NCI-H128 (cell line): ENCODE measurements around the gene GALNT8.
"Not testable (repeated sequence)": the region's sequence is repeated elsewhere in the genome, so short reads cannot be mapped to it uniquely, and the experiment has no call there.

Source experiments
- DNase-seq: peaks from one replicate; lab custom pipeline; 2025; ENCODE audit not compliant: unreplicated experiment; lab: John Stamatoyannopoulos, UW

The GALNT8 gene

DNA sequence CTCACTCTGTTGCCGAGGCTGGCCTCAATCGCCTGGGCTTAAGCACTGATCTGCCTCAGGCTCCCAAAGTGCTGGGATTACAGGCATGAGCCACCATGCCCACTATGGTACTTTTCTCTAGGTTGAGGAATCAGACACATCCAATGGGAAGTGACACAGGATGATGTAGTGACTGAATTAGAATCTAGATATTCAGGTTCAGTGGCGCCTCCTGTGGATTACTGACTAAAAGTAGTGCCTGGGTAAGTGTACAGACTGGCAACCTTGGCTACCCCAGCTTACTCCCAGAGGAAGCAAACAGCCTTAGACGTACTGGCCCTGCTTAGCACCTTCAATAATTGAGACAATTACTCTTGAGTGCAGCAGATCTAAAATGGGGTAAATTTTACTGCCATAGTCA lies 22.8 kb downstream of the GALNT8 start:
- DNase-seq, result no peak

DNA sequence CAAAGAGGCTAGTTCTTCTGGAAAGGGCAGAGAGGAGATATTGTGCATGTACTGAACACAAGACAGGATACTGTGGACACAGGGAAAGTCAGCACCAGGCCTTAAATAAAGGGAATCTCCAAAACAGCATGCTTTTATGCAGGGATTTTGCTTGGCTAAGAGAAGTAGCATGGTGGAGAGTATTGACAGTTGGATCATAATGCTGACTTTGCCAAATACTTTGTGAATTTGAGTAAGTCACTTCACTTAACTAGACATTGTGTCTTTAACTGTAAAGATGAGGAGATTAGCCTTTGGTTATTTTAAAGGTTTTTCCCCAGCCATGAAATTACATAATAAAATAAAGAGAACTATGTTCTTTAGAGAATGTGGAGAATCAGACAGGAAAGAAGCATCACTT lies 24.5 kb downstream of the GALNT8 start:
- no peak for DNase-seq

DNA sequence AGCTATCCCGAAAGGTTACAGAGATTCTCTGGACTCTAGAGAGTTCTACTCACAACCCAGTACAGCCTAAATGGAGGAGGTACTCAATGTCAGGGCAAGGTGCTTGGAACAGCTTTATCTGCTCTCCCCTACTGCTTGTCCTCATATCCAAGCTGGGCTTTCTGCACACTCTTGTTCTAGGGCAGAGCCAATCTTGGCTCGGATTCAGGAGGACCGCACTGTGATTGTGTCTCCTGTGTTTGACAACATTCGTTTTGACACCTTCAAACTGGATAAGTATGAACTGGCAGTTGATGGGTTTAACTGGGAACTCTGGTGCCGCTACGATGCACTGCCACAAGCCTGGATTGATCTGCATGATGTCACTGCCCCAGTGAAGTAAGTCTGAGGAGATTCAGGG lies 25.0 kb downstream of the GALNT8 start:
- no peak for DNase-seq

DNA sequence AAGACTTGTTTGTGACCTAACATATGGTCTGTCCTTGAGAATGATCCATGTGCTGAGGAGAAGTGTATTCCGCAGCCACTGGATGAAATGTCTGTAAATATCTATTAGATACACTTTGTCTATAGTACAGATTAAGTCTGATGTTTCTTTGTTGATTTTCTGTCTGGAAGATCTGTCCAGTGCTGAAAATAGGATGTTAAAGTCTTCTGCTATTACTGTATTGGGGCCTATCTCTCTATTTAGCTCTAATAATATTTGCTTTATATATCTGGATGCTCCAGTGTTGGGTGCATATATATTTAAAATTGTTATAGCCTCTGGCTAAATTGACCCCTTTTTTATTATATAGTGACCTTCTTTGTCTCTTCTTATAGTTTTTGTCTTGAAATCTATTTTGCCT lies 31.5 kb downstream of the GALNT8 start:
- DNase-seq, result not testable (repeated sequence)

DNA sequence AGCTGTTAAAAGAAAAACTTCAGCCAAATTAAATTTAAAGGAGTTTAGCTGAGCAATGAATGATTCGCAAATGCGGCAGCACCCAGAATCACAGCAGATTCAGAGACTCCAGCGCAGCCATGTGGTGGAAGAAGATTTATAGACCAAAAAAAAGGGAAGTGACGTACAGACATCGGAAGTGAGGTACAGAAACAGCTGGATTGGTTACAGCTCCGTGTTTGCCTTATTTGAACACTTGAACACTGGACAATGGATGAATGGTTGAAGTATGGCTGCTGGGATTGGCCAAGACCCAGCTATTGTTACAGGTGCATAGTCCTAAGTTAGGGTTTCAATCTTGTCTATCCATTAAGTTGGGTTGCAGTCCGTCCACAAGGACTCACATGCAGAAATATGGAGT lies 42.6 kb downstream of the GALNT8 start:
- no peak for DNase-seq

DNA sequence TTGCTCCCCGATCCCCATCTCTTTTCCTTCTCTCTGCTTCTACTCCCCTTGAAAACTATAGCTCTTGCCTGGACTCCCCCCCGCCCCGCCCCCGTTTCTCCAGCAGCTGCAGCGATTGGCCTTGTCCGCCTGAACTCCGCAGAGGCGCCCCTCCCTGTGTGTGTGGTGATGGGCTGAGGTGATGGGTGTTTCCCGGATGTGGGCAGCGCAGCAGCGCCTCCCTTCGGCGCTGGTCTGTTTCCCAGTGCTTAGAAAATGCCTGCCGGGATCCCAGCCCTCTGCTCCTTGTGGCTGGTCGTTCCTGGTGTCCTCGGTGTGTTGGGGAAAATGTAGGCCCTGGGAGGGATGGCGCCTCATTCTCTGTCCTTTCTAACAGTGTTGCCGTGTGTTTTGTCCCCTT lies 43.3 kb downstream of the GALNT8 start:
- DNase-seq, result no peak

DNA sequence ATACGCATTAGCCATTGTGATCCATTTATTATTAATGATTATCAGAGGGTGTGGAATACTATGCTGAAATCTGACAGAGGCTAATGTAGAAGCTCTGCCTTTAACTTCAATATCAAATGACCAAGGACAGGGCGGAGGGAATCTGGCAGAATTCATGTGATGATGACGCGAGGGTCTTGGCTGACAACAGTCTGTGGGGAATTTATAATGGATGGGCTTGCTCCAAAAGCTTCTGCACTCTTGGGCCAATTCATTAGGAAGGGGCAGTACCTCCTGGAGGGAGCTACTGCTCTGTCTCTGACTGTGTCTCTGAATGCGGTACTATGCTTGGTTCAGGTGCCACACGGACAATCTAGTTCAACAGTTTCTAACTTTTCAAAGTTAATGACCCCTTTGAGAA lies 46.2 kb downstream of the GALNT8 start:
- DNase-seq, result no peak

DNA sequence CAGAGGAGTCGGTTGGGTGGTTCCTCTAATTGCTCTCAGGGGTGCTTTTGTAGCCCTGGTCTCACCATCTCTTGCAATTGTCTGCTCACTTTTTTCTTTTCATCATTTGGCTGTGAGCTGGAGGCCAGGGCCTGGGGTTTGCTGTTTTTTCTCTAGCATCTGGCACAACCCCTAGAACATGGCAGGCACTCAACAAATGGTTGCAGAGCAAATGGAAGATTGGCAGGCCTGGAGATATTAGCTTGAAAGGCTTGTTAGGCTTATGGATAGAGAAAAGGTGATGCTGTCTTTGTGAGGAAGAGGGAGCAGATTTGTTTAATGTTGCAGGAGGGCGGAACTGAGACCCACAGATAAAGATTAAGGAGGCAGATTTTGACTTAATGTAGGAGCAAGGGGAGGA lies 47.0 kb downstream of the GALNT8 start:
- no peak for DNase-seq

DNA sequence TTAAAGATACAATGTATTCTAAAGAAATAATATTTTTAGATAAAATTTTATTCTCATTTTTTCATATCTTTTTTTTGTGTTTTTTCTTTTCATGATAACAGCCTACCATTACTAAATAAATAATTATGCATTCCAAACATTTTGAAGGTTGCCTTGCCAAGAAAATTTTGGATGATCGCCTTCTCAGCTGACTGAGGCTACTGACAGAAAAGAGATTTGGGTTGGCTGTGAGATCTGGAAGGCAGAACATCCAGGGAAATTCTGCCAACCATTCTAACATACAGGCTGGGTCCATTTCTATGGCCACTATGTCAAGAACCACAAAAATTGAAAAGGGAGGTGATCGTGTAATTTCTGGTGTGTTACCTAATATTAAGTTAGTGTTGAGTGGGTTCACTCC lies 48.1 kb downstream of the GALNT8 start:
- no peak for DNase-seq

DNA sequence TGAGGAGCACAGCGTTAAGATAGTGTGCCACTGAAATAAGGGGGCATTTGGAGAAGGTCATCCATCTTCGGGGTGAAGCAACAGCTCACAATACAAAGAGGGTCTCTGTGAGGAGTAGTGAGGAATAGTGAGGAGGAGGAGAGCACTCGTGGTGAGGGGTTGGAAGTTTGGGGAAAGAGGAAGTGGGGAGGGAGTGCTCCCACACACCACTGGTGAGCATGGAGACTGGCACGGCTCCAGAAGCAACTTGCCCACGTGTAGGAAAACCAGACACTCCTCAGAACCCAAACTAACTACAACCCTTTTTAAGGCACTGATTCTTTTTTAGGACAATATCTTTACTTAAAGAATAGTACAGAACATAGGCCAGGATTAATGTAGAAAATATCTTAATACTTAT lies 48.9 kb downstream of the GALNT8 start:
- DNase-seq, result no peak

DNA sequence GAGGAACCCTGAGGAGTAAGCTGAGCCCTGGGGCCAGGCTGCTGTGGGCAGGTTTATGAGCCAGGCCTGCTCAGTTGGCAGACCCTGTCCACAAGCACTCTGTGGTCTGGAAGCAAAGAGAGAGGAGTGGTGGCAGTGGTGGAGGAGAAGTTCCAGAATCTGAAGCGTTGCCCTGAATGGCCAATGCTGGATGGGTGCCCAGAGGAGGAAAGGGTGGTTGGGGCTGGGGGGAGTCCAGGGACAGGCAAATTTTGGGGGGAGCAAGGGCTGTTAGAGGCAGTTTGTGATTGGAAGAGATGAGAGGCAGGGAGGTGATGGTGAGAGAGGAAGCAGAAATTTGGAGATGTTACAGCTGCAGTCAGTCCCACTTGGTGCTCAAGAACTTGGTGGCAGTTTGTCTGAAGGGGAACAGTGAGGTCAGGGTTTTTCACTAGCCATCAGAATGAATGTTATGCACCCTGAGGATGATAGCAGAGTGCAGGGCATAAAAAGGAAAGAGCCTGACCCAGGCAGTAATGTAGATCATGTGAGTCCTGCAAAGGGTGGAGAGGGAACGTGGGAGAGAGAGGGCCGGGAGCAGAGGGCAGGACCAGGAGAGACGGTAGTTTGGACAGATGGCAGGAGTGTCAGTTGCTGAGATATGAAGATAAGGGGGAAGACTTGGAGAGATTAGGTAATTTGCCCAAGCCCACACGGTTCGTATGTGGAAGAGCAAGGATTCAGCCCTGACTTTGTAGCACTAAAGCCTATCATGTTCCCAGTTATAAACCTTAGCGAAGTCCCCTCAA lies 51.2 kb downstream of the GALNT8 start:
- DNase-seq, result no peak

DNA sequence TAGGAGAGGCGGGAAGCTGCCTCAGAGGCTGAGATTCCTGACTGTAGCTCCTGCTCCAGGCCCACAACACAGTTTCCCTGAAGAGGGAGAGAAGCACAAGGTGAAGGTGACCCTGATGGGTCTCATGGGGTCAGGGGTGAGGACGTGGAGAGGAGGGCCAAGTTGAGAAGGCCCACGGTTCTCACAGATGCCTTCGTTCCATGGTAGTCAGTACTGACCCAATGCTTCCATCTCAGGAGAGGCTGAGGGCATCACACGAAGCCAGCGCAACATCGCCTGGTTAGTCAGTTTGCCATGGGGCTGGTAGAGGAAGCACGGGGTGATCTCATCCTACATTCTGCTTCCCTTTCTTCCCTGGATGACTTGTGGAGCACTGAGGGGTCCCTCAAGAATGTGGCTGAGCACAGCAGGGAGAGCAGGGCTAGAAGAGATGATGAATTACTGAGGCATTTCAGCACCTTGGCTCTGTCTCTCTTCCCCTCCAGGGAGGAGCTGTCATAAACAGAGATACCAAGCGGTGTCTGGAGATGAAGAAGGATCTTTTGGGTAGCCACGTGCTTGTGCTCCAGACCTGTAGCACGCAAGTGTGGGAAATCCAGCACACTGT lies 51.9 kb downstream of the GALNT8 start:
- DNase-seq, result no peak

DNA sequence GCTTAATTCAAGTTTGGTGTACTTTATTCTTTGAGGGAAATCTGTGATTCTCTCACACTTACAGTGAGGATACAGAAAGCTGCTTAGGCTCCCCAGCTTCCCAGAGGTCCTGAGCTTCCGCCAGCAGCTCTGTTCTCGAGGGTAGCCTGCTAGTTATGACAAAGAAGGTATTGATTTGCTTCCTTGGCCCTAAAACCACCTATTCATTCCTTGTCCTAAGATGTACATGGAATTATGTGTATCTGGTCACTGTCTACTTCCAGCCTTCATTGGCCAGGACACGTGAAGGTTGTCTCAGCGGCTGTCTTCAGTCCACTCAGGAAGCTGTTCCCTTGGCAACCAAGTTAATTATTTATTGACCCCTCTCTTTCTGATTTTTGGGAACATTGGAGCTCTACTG lies 55.7 kb downstream of the GALNT8 start:
- DNase-seq, result no peak

DNA sequence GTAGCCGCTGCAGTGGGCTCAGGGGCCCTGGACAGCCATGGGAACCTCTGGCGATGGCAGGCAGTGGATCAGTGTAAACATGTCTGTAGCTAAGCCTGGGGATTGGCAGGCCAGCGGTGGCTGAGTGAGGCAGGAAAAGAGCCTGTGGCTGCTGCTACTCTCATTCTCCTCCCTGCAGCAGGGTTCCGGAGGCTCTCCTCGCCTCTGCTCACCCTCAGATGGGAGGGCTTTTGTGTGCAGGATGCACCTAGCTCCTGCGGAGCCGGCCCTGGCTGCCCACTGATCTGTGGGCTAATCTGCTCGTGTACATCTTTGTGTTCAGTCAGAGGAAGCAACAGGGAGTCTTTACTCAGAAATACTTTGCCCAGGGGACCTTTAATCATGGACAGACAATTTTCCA lies 59.5 kb downstream of the GALNT8 start:
- no peak for DNase-seq

DNA sequence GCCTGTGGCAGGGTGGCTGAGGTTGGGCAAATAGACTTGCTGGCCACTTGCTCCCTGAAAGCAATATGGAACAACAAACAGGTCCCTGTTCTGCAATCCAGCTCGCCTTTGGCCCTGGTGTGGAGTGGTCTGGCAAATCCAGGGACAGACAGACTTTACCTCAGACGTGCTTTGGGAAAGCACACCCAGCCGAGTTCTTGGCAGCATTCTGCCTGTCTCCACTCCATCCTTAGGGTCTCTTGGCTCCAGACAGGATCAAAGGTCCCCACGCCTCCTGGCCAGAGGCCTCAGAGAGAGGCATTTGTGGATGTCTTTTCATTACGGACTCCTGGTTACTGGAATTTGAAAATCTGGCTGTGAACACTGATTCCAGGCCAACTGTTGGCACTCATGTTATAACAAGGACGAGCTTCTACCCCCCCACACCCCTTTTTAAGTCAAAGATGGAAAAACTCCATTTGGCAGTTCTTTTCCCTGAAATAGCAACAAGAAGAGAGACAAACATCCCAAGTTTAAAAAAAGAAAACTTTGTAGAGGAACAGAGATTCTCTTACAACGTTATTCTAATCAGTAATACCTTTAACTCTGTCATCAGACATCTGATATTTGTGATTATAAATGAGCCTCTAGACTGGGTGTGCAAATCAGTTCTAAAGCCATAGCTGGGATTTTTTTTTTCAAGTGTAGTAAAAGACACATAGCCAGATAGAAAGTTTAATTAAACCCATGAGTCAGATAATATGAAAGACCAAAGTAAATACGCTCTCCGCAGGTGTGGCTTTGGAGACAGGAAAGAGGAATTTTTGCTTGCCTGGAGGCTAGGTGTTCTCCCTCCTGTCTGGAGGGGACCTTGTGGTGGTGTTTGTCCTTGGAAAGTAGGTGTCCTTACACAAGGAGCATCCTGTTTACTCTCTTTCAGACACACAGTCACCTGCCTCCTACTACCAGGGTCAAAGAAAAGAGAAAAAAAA lies 60.7 kb downstream of the GALNT8 start:
- DNase-seq, result no peak

DNA sequence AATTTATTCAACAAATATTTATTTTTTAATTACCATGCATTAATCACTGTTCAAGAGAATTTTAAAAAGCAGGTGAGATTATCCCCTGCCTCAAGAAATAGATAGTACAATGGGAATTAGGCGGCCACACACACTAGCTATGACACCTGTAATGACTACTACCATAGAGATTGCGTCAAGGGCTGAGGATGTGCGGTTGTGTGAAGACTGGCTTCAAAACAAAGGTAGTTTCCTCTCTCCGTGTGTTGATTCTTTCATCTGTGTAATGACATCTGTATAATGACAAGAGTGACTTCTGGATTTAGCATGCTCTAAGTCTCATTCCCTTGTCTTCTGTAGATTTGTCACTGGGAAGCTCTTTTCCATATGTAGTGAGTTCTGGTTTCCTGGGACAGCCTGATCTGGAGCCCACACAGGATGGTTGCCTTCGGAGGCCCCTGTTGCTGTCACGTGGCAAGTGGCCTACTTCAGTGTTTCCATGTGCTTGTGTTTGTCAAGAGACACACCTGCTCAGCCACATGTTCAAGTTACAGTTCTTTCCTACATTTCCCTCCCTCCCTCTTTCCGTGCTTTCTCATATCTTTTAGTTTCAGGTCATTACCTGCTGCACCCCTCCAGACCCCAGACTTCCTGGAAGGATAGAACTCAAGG lies 64.3 kb downstream of the GALNT8 start:
- DNase-seq, result no peak

DNA sequence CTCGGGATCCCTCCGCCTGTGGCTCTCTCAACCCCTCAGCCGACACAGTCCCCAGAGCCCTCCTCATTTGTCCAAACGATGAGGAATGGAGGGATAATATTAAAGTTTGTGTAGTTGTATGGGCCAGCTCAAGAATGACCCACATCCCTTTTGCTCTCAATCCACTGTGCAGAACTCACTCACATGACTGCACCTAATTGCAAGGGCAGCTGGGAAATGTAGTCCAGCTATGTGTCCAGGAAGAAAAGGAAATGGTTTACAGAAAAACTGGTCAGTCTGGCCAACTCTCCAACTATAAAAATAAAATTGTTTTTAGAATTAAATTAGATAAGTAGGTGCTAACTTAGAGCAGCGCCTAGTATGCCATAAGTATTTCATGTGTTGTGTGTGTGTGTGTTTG lies 66.6 kb downstream of the GALNT8 start:
- DNase-seq, result no peak

DNA sequence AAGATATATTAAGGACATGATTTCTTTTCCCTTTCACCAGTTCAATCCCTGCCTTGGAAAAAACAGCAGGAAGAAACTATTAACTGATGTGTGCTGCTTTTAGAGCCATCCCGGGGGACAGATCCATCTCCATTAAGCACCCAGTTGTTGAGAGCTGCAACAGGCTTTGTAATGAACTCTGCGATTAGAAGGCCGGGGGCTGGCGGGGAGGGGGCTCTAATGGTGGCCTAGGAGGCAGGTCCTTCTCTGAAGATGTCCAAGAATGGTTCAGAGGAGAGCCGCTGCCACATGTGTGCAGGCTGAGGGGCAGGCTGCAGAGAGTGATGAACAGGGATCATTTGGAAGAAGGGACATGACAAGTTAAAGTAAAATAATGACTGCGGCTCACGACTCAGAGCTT lies 67.8 kb downstream of the GALNT8 start:
- DNase-seq, result no peak

DNA sequence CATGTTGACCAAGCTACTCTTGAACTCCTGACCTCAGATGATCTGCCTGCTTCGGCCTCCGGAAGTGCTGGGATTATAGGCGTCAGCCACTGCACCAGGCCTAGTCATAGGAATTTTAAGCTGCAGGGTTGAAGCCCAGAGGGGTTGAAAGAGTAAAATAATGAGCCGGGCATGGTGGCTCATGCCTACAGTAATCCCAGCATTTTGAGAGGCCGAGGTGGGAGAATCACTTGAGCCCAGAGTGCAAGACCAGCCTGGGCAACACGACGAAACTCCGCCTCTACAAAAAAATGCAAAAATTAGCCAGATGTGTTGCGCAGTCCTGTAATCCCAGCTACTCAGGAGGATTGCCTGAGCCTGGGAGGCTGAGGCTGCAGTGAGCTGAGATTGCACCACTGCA lies 69.6 kb downstream of the GALNT8 start:
- DNase-seq, result no peak

DNA sequence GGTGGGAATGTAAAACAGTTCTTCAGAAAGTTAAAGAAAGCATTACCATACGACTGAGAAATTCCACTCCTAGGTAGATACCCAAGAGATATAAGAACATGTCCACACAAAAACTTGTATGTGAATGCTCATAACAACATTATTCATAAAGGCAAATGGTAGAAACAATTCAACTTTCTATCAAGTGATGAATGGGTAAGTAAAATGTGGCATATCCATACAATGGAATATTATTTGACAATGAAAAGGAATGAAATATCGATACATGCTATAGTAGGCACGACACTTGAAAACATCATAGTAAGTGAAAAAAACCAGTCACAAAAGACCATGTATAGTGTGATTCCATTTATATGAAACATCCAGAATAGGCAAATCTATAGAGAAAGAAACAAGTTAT lies 71.3 kb downstream of the GALNT8 start:
- DNase-seq, result no peak

DNA sequence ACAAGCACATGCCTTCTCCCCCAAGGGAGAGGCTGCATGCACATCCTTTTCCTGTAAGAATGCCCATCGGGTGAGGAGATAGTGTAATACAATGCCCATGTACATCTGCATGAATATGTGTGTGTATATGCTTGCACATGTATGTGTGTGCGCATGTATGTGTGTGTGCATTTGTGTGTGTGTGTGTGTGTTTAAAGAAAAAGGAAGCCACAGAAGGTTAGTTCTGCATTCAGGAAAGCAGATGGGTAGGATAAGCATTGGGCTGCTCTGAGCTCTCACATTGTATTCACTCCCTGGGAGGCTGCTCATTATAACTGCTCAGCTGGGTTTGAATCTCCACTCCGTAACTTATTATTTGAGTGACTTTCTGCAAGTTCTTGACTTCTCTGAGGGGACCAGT lies 74.3 kb downstream of the GALNT8 start:
- DNase-seq, result no peak
